ENCODE results near the gene NTN4.
"Not testable (repeated sequence)": the region's sequence is repeated elsewhere in the genome, so short reads cannot be mapped to it uniquely, and the experiment has no call there.

NTN4 gene

GRCh38 chr12:95755261-95755865, 35.2 kb downstream of the NTN4 start:
- no peak for FAIRE-seq
- DNase-seq (ENCODE audit: low spot score) = no peak

DNA sequence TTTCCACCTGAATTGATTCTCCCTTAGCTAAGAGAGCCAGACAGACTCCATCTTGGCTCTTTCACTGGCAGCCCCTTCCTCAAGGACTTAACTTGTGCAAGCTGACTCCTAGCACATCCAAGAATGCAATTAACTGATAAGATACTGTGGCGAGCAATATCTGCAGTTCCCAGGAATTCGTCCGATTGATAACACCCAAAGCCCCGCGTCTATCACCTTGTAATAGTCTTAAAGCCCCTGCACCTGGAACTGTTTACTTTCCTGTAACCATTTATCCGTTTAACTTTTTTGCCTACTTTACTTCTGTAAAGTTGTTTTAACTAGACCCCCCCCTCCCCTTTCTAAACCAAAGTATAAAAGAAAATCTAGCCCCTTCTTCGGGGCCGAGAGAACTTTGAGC, 44.5 kb downstream of the NTN4 start:
- FAIRE-seq; DNase-seq (ENCODE audit: low spot score): not testable (repeated sequence)

DNA sequence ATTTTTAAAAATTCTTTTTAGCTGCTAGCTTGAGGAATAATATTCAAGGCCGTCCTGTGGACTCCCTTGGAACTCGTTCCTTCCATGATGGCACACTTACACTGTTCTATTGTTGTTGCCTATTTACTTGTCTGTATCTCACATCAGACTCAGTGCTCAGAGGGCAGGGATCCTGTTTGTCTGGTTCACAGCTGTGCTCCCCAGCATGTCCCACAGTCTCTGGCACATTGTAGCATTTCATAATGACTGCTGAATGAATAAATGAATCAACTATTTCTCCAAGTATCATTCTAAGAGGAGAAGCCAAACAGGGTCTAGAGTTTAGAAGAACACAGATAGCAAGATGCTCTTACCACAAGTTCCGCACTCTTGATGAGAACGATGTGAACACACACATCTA, 48.0 kb downstream of the NTN4 start:
- FAIRE-seq (no peak), DNase-seq (ENCODE audit: low spot score) (no peak)

GRCh38 chr12:95741635-95742034, 48.9 kb downstream of the NTN4 start:
- DNase-seq (ENCODE audit: low spot score) = no peak

DNA sequence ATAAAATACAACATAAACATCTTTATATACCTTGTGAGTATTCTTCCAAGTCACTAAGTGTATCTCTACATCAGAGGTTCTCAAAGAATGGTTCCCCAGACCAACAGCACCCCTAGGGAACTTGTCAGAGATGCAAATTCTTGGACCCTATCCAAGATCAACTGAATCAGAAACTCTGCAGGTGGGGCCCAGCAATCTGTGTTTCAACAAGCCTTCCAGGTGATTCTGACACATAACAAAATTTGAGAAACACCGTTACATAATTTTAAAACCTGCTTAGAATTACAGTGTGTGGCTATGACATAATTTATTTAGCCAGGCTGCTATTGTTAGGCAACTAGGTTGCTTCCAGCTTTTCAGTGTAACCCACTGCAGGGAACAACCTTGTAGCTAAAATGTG, 49.8 kb downstream of the NTN4 start:
- no peak for FAIRE-seq
- no peak for DNase-seq (ENCODE audit: low spot score)

More at GRCh38 chr12:95741635-95742034, 48.9 kb downstream of the NTN4 start:
- peak; percentile 62 for FAIRE-seq

GRCh38 chr12:95739561-95740313, 50.8 kb downstream of the NTN4 start:
- no peak for DNase-seq (ENCODE audit: low spot score)
- FAIRE-seq = no peak

GRCh38 chr12:95738024-95738611, 52.4 kb downstream of the NTN4 start:
- no peak for DNase-seq (ENCODE audit: low spot score)

GRCh38 chr12:95736631-95737030, 53.9 kb downstream of the NTN4 start:
- FAIRE-seq (no peak), DNase-seq (ENCODE audit: low spot score) (no peak)

More at GRCh38 chr12:95738024-95738611, 52.4 kb downstream of the NTN4 start:
- FAIRE-seq = no peak

- not testable (repeated sequence) for FAIRE-seq; DNase-seq (ENCODE audit: low spot score)
Observed at GRCh38 chr12:95735728-95736127, 54.8 kb downstream of the NTN4 start.

DNA sequence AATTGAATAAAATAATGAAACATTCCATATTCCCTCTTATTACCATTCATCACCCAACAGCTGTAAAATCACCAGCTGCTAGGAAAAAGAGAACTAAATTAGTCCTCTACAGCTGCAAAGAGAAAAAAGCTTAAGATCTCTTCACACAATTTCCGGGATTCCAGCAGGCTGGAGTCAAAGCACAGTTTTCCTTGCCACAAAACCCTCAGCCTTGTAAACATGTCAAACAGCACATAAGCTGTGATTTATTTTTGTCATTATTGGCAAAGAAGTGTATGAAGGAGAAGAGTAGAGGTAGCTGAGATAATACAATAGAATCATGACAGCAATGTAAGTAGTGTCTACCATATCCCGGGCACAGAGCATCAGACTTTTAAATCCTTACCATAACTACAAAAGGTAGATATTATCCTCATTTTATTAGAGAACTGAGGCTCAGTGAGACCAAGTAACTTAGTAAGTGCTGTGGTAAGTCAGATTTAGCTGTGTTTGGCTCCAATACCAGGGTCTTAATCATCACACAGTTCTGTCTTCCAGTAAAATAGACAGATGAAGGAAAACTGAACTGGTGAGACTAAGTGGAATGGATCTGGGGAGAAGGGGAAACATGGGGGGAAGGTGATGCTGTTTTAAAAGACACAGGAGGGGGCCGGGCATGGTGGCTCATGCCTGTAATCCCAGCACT, 57.3 kb downstream of the NTN4 start:
- FAIRE-seq = no peak
- no peak for DNase-seq (ENCODE audit: low spot score)

DNA sequence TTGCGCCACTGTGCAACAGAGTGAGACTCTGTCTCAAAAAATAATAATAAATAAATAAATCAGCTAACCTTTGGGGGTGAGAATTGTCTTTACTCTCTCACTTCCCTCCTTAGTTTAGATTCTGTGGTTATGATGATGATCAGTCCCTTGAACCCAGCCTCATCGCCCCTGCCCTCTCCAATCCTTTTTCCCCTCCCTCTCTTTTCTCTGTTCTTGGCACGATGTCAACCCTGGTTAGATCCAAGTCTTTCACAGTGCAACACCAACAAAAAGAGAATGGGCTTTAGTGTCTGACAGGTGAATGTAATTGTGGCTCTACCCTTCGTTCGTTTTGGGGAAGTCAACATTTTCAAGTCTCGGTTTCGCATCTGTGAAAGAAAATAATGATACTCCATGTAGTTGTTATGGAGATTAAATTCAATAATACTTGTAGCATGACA, 59.0 kb downstream of the NTN4 start:
- no peak for FAIRE-seq

DNA sequence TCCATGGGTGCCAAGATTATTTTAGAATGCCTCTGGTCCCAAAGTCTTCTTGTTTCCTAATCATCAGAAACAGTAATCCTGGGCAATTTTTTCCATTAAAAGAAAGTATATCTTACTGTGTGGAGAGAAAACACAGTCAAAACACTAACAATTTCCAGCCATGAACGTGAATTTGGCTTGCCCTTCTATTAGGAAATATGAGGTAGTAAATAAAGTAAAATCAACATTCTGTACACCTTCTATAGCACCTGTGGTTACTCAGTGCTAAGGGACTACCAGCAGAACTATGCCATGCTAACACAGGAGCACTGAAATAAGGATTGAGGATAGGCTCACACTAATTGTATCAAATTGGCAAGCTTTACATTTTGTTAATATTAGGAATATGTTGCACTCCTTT, 60.1 kb downstream of the NTN4 start:
- DNase-seq (ENCODE audit: low spot score) (no peak), FAIRE-seq (no peak)

More for the DNA sequence above, 59.0 kb downstream of the NTN4 start:
- no peak for DNase-seq (ENCODE audit: low spot score)

- no peak for FAIRE-seq
Observed at GRCh38 chr12:95726903-95727302, 63.7 kb downstream of the NTN4 start.

GRCh38 chr12:95724767-95725166, 65.8 kb downstream of the NTN4 start:
- FAIRE-seq (no peak), DNase-seq (ENCODE audit: low spot score) (no peak)

More at GRCh38 chr12:95726903-95727302, 63.7 kb downstream of the NTN4 start:
- DNase-seq (ENCODE audit: low spot score) = no peak

GRCh38 chr12:95723693-95724384, 66.7 kb downstream of the NTN4 start:
- FAIRE-seq = peak; percentile 88

DNA sequence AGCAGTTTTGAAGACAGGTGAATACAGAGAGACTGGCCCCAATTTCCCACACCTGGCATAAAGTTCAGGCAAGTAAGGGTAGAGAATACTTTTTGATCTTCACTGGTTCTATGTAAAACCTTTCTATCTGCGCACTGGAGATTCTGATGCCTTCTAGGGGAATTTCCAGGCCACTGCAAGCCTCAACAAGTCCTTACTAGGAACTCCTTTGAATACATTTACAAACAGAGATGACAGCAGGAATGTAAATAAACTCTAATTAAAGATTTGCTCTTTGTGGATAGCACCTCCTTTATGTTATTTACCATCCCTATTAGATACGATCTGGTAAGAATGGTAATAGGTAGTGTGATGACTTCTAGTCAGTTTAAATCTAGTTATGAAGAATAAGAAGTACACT, 69.2 kb downstream of the NTN4 start:
- no peak for DNase-seq (ENCODE audit: low spot score)
- FAIRE-seq = no peak

More at GRCh38 chr12:95723693-95724384, 66.7 kb downstream of the NTN4 start:
- DNase-seq (ENCODE audit: low spot score) = peak; percentile 49

DNA sequence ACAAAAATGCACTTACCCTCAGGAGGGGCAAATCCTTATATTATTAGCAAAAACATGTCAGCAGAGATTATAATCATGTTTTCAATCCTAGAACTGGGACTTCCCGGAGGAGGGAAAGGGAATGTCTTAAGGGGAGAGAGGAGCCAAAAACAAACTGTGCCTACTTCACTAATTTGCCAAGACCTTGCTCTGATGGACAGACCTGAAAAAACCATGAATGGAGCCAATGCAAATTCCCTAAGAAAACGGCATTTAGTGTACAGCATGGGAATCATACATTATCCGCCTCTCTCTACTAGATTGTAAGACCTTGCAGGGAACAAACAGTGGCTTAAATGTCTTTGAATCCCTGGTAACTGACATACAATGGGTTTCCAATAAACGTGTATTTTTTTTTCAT, 70.4 kb downstream of the NTN4 start:
- FAIRE-seq (no peak), DNase-seq (ENCODE audit: low spot score) (no peak)

GRCh38 chr12:95718772-95719171, 71.8 kb downstream of the NTN4 start:
- FAIRE-seq (no peak), DNase-seq (ENCODE audit: low spot score) (no peak)

DNA sequence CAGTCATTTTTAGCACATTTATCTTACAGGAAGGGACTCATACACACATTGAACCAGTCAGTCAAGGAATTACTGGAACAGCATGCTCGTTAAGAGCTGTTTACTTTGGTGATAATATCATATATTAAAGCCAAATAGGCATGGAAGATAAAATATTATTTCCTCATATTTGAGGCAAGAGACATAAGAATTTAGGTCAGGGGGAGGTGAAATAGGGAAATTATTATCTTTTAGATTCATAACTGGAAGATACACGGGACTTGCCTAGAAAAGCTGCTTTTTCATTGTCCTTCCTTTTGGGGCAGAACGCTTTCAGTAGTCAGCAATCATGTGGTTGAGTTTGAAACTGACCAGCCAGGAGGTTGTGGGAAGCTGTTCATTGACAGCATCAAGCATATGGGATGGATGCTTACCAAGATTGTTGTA, 72.5 kb downstream of the NTN4 start:
- no peak for DNase-seq (ENCODE audit: low spot score)
- no peak for FAIRE-seq

DNA sequence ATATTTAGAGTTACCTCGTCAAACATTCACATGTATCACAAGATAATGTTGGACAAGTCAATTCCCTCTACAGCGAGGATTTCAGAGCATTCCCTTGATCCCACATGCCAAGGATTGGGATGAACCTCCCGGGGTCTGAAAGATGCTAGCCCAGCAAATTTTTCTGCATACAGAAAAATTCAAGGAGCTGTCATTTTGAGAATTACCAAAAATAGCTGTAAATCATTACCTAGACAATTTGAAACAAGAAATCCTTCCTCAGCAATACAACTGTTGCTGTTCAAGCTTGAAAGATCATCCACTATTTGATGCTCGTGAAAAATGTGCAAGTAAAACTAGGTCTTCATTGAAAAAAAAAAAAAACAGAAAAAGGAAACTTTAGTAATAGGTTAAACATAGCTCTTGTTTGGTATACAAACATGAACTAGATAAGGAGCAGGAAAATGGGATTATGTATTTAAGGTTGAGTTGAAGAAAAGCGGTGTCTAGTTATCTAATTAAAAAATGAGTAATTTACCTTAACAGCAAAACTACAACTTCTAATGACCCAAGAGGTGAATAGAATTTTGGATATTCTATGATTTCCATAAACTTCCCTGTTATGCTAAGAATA, 73.1 kb downstream of the NTN4 start:
- FAIRE-seq (no peak), DNase-seq (ENCODE audit: low spot score) (no peak)

- DNase-seq (ENCODE audit: low spot score) (no peak), FAIRE-seq (no peak)
Observed at GRCh38 chr12:95715177-95715576, 75.4 kb downstream of the NTN4 start.
